Astrocyte of the cerebellum (primary cell): ENCODE data around the gene KLF2.

Source experiments
- DNase-seq: peaks from one replicate; pipeline ENCODE4 v3.0.0-alpha.2; 2011; ENCODE audit warnings: low read depth
- H3K4me3 ChIP-seq: 2 replicates; pipeline ENCODE4 v1.5.1; 2011; ENCODE audit warnings: mild to moderate bottlenecking, low read depth, low read length, moderate library complexity
- in situ Hi-C: cut with HindIII; loops from 2 replicates; pipeline ENCODE4 v1.10.0; 2017; ENCODE audit warnings: low sequenced_read_pairs
- TF ChIP-seq, protein P1 (sequence below): IDR thresholded peaks from 2 replicates; pipeline ENCODE4 v1.5.1; 2012; ENCODE audit warnings: low read length, low read depth, moderate library complexity, mild to moderate bottlenecking; ENCODE audit errors: missing control alignments

KLF2 gene

DNA sequence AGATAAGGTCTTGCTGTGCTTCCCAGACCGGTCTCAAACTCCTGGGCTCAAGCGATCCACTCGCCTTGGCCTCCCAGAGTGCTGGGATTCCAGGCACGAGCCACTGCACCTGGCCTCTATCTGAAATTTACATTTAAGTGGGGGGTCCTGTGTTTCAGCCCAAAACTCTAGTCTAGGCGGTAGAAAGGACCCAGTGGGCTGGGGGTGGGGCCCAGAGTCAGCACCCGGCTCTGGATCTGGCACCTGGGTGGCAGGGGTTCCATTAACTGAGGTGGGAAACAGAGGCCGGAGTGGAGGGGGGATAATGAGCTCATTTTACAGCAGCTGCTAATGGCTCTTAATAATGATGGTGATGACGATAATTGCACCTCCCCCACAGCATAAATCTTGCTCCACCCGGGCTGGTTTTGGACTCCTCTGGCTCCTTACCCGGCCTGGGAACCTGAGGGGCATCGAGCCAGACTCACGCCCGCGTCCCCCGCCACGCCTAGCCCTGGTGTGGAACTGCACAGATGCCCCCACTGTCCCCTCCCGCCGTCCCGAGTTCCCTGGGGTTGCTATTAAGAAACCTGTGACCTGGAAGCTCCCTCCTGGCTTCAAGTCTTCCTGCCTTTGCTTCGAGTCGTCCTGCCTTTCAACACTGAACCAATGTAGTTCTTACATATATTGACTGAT is 17.8 kb upstream of the KLF2 start:
- in situ Hi-C loops, result no loop called here
- TF ChIP-seq, protein P1, sequence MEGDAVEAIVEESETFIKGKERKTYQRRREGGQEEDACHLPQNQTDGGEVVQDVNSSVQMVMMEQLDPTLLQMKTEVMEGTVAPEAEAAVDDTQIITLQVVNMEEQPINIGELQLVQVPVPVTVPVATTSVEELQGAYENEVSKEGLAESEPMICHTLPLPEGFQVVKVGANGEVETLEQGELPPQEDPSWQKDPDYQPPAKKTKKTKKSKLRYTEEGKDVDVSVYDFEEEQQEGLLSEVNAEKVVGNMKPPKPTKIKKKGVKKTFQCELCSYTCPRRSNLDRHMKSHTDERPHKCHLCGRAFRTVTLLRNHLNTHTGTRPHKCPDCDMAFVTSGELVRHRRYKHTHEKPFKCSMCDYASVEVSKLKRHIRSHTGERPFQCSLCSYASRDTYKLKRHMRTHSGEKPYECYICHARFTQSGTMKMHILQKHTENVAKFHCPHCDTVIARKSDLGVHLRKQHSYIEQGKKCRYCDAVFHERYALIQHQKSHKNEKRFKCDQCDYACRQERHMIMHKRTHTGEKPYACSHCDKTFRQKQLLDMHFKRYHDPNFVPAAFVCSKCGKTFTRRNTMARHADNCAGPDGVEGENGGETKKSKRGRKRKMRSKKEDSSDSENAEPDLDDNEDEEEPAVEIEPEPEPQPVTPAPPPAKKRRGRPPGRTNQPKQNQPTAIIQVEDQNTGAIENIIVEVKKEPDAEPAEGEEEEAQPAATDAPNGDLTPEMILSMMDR, result no peak
- DNase-seq, result no peak
- H3K4me3 ChIP-seq, result no peak overlapping the region

DNA sequence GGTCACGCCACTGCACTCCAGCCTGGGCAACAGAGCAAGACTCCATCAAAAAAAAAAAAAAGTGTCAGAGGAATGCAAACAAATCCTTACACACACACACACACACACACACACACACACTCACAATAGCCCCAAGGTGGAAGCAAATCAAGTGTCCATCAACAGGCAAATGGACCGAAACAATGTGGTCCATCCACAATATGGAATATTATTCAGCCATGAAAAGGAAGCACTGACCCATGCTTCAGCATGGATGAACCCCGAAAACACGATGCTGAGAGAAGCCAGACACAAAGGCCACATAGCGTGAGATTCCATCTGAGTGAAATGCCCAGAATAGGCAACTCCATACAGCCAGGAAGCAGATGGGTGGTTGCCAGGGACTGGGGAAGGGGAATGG is 16.5 kb upstream of the KLF2 start:
- in situ Hi-C loops, result no loop called here
- TF ChIP-seq, protein P1, result no peak

GRCh38 chr19:16309643-16310042 is 15.0 kb upstream of the KLF2 start:
- in situ Hi-C loops, result no loop called here
- no peak overlapping the region for H3K4me3 ChIP-seq
- TF ChIP-seq, protein P1, result no peak
- DNase-seq, result no peak

More for the DNA sequence above, 16.5 kb upstream of the KLF2 start:
- no peak overlapping the region for H3K4me3 ChIP-seq
- DNase-seq, result no peak

DNA sequence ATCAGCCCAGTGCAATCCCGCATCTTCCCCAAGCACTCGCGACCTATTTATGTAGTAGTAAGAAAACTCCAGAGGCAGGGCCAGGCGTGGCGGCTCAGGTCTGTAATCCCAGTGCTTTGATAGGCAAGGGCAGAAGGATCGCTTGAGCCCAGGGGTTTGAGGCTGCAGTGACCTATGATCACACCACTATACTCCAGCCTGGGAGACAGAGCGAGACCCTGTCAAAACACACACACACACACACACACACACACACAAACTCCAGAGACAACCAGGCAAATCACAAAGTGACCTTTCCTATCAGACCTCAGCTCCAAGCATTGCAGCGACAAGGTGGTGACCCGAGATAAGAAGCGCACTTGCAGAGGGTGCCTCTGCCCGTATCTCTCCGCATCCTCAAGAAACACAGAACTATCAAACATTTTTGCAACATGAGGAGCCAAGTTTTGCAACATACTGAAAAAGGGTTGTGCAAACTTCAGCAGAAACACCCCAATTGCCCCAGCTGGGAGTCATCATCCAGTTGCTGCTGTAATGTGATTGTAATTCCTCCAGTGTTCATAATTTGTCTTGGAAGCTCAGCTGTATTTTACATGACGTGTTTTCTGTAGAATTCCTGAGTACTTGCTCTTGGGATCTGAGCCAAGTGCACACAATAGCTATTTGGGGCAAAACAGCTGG is 8.7 kb upstream of the KLF2 start:
- peak; percentile 89 for DNase-seq
- in situ Hi-C loops, result no loop called here
- H3K4me3 ChIP-seq, result no peak overlapping the region
- TF ChIP-seq, protein P1, result no peak

GRCh38 chr19:16316506-16316882 is 8.1 kb upstream of the KLF2 start:
- no peak for DNase-seq
- TF ChIP-seq, protein P1, result no peak
- no peak overlapping the region for H3K4me3 ChIP-seq
- in situ Hi-C loops, result no loop called here

GRCh38 chr19:16319481-16319880 is 5.1 kb upstream of the KLF2 start:
- peak; percentile 62 for DNase-seq
- in situ Hi-C loops, result no loop called here
- TF ChIP-seq, protein P1, result no peak
- no peak overlapping the region for H3K4me3 ChIP-seq
